Activated CD4-positive, CD25-positive, alpha-beta regulatory T cell treated with anti-CD3 and anti-CD28 coated beads, Interleukin-2, amount 50 U/mL, for 72 hours (primary cell): ENCODE data around the gene RPA4.
"Not testable (repeated sequence)": the region's sequence is repeated elsewhere in the genome, so short reads cannot be mapped to it uniquely, and the experiment has no call there.

Experiments
- DNase-seq: peaks from one replicate; pipeline ENCODE4 v3.0.0; 2021

The RPA4 gene, protein sequence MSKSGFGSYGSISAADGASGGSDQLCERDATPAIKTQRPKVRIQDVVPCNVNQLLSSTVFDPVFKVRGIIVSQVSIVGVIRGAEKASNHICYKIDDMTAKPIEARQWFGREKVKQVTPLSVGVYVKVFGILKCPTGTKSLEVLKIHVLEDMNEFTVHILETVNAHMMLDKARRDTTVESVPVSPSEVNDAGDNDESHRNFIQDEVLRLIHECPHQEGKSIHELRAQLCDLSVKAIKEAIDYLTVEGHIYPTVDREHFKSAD

GRCh38 chrX:96883608-96884007 is at the start of gene RPA4:
Gene RPA4 (plus strand): TSS chrX:96883908. CDS start chrX:96884311, 403 bp downstream.
- no peak for DNase-seq

GRCh38 chrX:96834137-96834536 is 49.6 kb upstream of the RPA4 start:
- no peak for DNase-seq

- DNase-seq = no peak
Observed at GRCh38 chrX:96835660-96836289, 47.9 kb upstream of the RPA4 start.

DNA sequence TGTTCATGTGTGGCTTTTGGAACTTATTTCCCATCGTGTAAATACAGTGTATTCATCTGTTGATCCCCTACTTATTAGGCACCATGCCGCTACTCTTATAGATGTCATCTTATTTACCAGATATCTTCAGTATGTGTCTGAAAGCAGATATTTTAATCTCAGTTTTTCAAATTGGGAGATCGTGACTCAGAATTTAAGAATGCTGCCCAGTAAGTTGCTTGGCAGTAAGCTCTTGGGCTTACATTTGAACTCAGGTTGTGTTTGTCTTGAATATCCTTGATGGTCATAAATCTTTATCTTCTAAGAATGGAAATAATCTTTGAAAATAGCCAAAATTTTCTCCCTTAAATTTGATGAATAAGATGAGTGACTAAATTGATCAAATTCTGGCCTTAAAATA is 45.9 kb upstream of the RPA4 start:
- DNase-seq = no peak

DNA sequence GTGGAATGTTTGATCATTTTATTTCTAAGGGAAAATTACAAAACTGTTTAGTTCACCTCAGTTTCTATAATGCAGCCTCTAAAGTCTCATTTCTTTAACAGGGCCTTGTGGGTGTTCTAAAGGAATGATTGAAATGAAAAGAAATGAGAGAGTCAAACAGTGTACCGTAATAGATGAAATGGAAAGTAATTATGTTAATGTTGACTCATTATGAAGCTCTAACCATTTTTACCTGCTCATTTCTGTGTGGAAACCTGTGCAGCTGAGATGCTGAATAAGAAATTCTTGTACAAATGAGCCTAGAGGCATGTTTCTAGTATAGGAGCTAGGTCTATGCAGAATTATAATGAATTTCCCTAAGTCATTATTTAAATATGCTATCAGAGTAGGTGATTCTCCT is 45.2 kb upstream of the RPA4 start:
- no peak for DNase-seq

- no peak for DNase-seq
Observed at GRCh38 chrX:96841325-96841724, 42.4 kb upstream of the RPA4 start.

DNA sequence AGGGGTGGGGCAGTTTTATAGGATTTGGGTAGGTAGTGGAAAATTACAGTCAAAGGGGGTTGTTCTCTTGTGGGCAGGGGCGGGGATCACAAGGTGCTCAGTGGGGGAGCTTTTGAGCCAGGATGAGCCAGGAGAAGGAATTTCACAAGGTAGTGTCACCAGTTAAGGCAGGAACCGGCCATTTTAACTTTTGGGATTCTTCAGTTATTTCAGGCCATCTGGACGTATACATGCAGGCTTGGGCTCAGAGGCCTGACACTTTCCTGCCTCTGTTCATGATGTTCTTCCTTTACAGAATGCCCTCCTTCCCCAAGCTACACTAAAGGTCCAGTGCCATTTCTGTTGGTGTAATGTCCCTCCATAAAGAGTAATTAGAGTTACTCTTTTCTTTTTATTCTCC is 41.8 kb upstream of the RPA4 start:
- not testable (repeated sequence) for DNase-seq

GRCh38 chrX:96843566-96843965 is 40.1 kb upstream of the RPA4 start:
- DNase-seq = no peak

DNA sequence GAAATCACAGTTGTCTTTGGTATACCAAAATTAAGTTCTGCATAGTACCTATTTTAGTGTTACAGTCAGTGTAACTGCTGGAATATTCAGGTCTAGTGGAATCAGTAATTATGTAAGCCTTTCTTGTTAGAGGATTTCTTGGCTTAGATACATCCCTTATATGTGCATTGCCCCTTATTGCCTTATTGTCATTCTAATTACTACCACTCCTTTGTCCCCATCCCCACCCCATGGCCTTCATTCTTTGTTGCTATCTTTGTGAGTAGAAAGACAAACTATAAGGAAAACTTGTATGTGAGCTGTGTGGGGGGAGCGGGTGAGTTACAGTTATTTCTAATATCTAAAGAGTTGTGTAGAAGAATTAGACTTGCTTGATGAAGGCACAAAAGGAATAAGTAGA is 36.9 kb upstream of the RPA4 start:
- no peak for DNase-seq

DNA sequence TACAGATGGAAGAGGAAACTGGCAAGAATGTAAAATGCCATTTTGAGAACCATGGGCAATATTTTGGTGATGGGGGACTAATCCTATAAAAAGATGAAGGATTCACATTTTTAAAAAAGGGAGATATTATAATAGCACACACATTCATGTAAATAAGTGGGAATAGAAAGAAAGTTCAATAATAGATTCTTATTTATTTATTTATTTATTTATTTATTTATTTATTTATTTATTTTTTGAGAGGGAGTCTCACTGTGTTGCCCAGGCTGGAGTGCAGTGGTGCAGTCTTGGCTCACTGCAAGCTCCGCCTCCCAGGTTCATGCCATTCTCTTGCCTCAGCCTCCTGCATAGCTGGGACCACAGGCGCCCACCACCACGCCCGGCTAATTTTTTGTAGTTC is 24.3 kb upstream of the RPA4 start:
- DNase-seq = not testable (repeated sequence)

DNA sequence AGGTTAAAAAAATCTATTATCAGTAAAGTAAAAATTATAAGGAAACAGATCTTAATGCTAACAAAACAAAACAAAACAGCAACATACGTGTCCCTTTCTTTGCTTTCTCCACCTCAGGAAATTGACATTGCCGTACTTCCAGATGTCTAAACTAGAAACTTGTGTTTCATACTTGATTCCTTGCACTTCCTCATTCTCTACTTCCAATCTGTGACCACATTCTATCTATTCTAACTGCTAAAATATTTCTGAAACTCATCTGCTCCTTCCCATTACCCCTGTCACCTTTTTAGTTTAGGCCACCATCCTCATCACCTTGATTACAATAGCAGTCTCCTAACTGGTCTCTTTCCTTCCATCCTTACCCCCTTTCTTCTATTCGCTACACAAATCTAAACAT is 22.5 kb upstream of the RPA4 start:
- no peak for DNase-seq

DNA sequence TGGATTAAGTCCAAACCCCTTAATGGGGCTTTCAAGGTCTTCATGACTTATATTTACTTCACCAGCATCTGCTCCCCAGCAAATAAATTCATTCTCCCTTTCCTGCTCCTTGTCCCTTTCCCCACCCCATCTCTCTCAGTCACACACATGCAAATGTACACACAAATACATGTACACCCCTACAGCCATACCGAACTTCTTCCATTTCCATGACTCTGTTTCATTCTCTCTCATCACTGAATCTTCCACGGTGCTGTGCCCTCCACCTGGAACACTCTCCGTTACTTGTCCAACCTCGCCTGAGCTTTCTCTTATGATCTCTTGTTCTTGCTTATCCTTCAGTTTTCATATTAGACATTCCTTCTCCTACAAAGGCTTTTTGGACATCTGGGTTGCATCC is 22.0 kb upstream of the RPA4 start:
- DNase-seq = no peak

GRCh38 chrX:96884027-96884426 is 319 bp downstream of the RPA4 start:
- DNase-seq = no peak

GRCh38 chrX:96889726-96890125 is 6.0 kb downstream of the RPA4 start:
- no peak for DNase-seq

DNA sequence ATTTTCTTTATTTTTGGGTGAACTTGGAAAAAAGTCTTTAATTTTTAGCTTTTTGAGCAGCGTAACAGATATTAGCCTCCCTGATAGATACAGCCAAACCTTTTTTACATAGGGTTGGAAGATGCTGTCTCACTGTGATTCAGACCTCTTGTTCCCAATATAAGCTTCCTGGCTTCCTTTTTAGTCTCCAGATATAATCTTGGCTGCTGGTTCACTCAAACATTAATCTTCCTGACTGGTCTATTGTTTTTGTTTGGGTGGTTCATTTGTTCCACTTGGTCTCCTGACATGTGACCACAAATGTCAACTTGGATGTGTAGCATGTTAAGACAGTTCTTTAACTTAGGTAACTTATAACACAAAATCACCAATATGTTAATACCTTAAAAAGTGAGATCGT is 23.0 kb downstream of the RPA4 start:
- no peak for DNase-seq

GRCh38 chrX:96907516-96908272 is 24.0 kb downstream of the RPA4 start:
- DNase-seq = no peak

DNA sequence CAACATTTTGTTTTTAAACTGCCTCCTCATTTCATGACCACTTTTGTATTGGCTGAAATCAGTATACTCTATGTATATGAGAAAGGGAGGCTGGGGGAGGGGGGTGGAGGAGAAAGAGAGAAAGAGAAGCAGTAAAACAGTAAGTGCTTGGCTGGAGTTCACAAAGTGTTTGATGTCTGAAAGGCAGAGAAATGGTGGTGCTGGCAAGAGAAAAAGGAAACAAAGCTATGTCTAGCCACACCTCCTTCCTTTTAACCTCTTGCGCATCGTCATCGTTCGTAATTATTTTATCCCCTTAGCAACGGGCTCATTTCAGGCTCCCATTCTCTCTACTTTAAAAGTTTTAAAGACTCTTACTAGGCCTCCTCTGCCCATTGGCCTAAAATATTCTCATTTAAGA is 25.6 kb downstream of the RPA4 start:
- no peak for DNase-seq

DNA sequence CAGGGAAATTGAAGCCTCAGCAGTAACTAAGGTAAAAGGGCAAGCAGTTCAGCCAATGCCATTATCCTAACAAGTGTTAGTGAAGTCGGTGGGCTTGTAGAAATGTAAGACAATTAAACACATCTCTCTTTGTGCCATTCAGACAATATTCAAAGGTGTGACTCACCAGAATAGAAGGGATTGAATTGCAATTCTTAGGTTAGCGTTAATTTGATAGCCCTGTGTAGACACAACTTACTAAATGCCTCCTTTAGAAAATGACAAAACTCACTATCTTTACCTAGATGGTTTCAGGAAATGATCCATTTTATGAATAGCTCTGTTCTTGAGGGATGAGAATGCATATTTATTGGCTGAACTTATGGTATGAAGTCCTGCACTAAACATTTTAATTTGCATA is 35.2 kb downstream of the RPA4 start:
- no peak for DNase-seq

DNA sequence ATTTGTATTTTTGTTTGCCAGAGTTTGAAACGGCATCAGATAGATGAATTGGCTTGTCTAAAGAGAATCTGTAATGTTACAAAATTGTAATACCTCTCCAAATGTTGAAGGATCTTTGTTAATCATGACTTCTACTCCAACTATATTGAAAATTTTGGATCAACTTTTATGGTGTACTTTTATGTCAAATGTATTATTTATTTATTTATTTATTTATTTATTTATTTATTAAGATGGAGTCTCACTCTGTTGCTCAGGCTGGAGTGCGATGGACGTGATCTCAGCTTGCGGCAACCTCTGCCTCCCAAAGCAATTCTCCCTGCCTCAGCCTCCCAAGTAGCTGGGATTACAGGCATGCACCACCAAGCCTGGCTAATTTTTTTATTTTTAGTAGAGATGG is 36.0 kb downstream of the RPA4 start:
- no peak for DNase-seq

- DNase-seq = no peak
Observed at GRCh38 chrX:96924581-96924980, 40.9 kb downstream of the RPA4 start.

- no peak for DNase-seq
Observed at GRCh38 chrX:96929036-96929435, 45.3 kb downstream of the RPA4 start.
